GM19452 (cell line): ENCODE measurements around the gene CADM1.

ENCODE experiments used
- ATAC-seq: cut with Tn5 transposase; IDR thresholded peaks from one replicate; pipeline ENCODE4 v1.9.1; 2021; ENCODE audit not compliant: unreplicated experiment

CADM1 gene

GRCh38 chr11:115159207-115159606, 345.0 kb downstream of the CADM1 start:
- no peak for ATAC-seq

- no peak for ATAC-seq
Observed at GRCh38 chr11:115158053-115158452, 346.2 kb downstream of the CADM1 start.

GRCh38 chr11:115157247-115157646, 347.0 kb downstream of the CADM1 start:
- no peak for ATAC-seq

DNA sequence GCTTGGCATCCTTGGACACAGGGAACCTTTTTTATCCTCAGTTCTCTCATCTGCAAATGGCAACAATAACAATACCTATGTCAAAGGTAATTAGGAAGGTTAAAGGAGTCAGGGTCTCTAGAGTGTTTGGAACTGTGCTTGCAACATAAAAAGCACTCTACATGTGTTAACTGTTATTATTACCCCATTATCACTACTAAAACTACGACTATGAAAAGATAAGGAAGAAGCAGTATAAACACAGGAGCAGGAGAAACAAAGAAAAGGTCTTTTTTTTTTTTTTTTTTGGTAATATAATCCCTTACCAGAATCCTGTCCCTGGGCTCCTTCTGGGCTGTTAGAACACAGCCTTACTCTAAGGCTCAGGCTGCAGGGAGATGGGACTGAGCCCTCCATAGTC, 348.2 kb downstream of the CADM1 start:
- ATAC-seq: no peak

- no peak for ATAC-seq
Observed at GRCh38 chr11:115155320-115155719, 348.9 kb downstream of the CADM1 start.

- ATAC-seq: no peak
Observed at GRCh38 chr11:115154355-115154736, 349.9 kb downstream of the CADM1 start.

DNA sequence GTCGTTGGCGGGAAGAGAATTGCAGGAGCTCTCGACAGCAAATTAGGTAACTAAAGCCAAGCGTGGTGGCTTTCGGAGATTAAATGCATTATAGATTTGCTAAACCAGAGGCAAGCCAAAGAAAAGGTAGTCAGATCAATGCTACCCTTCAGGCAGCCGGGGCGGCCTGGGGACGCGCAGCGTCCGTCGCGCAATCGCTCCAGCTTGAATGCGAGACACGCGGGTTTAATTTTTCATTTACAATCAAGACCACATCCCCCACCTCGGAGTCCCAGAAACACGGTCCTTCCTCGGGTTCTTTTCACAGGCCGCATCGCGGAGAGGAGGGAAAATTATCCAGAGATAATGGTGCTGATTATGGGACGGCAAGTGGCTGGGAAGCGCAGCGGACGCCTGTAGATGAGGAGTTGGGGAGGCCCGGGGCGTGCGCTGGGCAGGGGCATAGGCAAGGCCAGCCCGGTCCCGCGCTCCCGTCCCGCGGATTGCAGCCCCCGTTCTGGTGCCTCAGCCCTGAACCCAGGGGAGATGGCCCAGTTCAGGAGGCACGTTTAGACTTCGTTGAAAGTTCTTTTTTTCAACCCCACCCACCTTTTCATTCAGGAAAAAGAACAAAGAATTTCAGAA, 350.4 kb downstream of the CADM1 start:
- no peak for ATAC-seq

- no peak for ATAC-seq
Observed at GRCh38 chr11:115153135-115153534, 351.1 kb downstream of the CADM1 start.

- no peak for ATAC-seq
Observed at GRCh38 chr11:115151010-115151409, 353.2 kb downstream of the CADM1 start.

GRCh38 chr11:115148691-115149090, 355.5 kb downstream of the CADM1 start:
- ATAC-seq: no peak

- no peak for ATAC-seq
Observed at GRCh38 chr11:115148101-115148500, 356.1 kb downstream of the CADM1 start.

DNA sequence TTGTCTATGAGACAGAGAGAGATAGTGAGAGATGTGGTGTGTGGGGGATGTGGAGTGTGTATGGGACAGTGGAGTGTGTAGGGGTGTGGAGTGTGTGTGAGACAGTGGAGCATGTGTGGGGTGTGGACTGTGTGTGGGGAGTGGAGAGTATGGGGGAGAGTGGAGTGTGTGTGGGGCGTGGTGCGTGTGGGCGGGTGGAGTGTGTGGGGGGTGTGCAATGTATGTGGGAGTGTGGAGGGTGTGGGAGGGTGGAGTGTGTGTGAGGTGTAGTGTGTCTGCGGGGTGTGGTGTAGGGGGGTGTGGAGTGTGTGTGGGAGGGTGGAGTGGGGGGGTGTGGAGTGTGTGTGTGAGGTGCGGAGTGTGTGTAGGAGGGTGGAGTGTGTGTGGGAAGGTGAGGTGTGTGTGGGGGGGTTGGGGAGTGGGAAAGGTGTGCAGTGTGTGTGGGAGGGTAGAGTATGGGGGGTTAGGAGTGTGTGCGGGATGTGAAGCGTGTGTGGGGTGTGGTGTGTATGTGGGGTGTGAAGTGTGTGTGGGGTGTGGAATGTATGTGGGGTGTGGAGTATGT, 356.9 kb downstream of the CADM1 start:
- no peak for ATAC-seq

DNA sequence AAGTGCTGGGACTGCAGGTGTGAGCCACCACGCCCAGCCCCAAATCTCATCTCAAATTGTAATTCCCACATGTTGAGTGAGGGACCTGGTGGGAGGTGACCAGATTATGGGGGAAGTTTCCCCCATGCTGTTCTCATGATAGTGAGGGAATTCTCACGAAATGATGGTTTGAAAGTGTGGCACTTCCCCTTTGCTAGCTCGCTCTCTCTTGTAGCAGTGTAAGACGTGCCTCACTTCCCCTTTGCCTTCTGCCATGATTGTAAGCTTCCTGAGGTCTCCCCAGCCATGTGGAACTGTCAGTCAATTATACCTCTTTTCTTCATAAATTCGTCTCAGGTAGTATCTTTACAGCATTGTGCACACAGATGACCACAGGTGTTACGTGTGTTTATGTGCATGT, 357.8 kb downstream of the CADM1 start:
- no peak for ATAC-seq

DNA sequence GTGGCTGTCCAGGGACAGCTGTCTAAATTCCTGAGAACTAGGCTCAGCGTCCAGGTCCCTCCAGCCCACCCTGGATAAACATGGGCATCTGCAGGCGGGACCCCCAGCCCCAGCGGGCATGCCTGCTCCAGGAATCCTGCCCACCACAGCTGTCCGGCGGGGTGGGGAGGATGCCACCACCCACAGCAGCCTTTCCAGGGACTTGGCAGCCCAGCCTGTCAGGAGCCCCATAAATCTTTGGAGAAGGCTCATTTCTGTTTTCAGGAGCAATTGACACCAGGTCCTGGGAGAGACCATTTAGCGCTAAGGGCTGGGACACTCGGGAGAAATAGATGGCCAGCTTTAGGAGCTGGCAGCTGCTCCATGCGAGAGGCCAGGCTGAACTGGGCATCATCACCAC, 358.9 kb downstream of the CADM1 start:
- ATAC-seq: no peak

DNA sequence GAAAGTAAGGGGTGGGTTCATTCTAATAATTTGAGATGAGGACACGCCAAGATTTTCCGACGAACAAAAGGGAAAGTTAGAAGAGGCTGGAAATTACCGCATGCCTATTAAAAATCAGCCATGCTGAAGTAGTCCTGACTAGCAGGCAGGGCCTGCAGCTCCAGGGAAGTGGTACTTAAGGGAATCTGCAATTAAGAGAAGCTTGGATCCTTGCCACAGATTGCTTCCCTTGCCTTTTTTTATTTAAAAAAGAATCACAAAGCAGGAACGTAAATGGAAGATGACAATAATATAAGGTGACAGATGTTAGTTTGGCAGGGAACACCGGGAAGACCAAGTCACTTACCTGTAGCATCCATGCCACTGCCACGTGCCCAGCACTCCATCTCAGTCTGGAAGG, 359.3 kb downstream of the CADM1 start:
- no peak for ATAC-seq

DNA sequence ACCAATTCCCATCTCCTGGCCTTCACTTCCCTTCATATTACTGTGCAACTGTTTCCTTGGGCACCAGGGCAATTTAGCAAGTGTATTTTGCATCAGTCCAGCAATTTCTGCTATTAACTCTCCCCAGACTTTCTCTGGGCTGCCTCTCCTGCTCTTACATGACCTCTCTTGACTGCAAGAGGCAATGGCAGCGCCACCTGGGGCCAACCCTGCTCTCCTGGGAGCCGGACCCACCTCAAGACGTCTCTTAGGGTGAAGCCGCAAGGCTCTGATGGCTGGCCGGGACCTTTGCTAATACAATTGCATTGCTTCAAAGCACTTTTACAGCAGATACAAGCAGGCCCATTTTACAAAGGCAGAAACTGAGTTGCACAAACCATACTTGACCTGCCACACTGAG, 360.2 kb downstream of the CADM1 start:
- no peak for ATAC-seq

GRCh38 chr11:115141231-115142114, 362.7 kb downstream of the CADM1 start:
- no peak for ATAC-seq

DNA sequence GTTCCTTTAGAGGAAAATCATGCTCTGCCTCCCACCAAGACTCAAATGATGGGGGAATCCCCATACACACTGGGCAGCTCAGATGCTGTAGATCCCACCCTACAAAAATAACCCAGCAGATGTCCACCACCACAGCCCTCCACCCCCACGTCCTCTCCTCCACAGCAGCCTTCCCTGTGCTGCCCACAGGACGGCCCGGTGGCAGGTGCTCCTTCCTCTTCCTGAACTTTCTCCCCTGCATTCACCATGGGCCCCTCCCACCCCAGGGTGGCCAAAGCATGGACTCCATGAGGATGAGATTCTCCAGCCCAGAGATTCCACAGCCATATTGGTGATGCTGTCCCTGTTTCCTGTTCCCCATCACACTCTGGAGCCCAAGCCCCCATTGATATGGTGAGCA, 368.3 kb downstream of the CADM1 start:
- ATAC-seq: no peak

DNA sequence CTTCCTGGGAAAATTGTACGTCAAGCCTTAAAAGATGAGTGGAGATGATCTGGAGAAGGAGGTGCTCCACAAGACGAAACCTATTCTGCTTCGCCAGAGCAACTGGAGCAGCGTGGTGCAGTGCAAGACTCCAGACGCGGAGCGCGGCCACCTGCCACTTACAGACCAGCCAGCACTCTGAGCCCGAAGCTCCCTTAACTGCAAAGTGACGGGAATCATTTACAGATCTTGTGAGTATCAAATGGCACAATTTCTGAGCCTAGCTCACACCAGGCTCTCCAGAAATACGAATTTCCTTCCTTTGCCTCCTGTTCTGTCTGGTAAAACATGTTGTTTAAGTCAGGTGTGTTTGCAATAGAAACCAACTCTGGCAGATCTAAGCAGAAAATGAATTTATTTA, 369.3 kb downstream of the CADM1 start:
- no peak for ATAC-seq

DNA sequence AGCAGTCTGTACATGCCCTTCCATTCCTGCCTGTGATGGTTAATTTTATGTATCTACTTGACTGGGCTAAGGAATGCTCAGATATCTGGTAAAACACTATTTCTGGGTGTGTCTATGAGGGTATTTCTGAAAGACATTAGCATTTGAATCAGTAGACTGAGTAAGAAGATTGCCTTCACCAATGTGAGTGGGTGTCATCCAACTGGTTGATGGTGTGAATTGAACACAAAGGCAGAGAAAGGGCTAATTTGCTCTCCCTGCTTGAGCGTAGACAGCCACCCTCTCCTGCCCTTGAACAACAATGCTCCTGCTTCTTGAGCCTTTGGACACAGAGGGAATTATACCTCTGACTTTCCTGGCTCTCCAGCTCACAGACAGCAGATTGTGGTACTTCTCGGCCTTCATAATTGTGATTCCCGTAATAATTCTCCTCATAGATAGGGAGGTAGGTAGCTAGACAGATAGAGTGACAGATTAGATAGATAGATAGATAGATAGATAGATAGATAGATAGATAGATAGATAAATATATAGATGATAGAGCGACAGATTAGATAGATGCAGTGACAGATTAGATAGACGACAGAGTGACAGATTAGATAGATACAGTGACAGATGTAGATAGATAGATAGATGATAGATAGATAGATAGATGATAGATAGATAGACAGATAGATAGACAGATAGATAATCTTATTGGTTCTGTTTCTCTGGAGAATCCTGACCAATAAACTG, 370.6 kb downstream of the CADM1 start:
- no peak for ATAC-seq

DNA sequence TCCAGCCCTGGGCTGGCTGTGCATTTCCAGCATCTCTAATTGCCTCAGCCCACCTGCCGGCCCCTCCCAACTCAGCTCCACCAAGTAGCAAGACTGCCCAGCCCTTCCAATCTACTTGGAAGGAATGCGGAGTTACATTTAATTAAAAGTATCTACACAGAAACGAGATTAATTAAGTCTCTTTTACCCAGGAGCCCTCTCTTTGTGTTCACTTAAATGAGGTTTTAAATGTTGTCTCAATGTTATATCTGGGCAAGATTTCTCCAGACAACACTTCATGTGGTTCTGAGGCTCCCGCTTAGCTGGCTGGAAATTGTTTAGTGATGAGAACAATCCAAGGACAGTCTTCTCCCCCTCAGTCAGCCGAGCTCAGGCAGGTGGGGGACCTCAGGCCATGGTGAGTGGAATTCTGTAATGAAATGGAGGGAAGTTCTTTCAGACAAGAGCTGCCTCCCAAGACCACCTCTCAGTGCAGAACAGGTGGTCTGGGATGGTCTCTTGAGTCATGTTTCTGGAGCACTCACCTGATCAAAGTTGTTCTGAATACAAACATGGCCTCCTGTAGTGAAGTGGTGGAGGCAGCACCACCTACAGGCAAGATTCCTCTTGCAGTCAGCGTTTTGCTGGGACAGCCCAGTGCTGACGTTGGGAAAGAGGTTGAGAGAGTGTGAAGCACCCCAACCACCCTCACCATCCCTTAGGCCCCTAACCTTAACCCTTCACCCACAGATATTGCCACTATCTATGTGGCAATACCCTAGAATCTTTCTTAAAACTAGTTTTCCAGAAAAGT, 371.6 kb downstream of the CADM1 start:
- no peak for ATAC-seq
